HG03066 (cell line): ENCODE data around the gene SRRM1.
"Not testable (repeated sequence)": the region's sequence is repeated elsewhere in the genome, so short reads cannot be mapped to it uniquely, and the experiment has no call there.

Experiments used
- ATAC-seq: cut with Tn5 transposase; IDR thresholded peaks from one replicate; pipeline ENCODE4 v1.9.1; 2021; ENCODE audit warnings: low read depth; ENCODE audit not compliant: unreplicated experiment

SRRM1 gene

DNA sequence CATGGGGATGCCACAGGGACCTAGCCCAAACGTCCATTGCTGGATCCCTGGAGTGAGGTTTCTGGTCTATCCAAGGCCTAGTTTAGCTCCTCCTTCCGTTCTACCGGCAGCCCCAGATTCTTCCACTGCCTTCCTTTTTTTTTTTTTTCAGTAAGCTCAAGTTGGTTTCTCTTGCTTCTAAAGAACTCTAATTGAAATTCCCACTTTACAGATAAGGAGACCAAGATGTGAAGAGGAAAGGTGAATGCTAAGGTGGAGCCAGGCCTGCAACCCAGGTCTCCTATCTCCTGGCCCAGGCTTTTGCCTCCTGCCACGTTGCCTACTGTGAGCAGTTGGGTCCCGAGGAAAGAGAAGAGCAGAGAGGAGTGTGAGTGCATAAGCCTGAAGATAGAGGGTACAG lies 70.6 kb downstream of the SRRM1 start:
- no peak for ATAC-seq

DNA sequence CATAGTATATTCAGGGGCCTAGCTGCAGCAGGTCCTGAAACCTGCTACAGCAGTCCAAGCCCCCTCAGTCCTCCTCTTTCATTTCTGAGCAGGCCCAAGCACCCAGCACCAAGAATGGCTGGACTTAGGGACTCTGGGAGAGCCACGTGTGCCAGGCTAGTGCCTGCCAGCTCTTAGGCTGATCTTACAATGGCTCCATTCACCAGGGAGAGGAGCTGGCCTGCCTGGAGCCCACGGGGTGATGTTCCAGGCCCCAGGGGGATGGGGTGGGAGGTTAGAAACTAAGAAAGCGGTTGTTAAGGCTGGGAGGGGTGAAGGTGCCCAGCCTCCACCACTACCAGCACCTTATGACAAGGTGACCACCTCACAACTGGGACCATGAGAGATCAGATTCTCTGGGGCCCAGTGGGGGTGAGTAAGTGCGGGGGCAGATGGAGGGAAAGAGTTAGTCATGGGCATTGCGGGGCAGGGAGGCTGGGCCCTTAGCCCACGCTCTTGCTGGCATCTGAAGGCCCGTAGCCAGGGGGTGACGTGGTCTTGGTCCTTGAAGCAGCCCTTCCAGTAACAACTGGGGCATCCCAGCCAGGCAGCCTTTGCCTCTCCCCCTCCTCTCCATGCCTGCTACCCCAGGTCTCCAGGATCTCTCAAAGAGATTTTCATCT lies 71.9 kb downstream of the SRRM1 start:
- no peak for ATAC-seq

DNA sequence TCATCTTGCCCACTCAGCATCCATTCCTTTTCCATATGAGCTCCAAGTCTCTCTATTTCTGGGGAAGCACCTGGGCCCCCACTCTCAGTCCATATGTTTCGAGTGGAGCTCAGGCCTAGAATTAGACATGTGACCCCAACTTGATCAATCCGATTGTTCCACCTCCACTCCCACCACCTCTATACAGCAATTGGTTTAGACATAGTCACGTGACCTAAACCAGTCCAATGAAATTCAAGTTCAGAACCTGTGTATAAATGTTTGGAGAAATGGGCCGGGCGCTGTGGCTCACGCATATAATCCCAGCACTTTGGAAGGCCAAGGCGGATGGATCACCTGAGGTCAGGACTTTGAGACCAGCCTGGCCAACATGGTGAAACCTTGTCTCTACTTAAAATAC lies 72.6 kb downstream of the SRRM1 start:
- no peak for ATAC-seq

DNA sequence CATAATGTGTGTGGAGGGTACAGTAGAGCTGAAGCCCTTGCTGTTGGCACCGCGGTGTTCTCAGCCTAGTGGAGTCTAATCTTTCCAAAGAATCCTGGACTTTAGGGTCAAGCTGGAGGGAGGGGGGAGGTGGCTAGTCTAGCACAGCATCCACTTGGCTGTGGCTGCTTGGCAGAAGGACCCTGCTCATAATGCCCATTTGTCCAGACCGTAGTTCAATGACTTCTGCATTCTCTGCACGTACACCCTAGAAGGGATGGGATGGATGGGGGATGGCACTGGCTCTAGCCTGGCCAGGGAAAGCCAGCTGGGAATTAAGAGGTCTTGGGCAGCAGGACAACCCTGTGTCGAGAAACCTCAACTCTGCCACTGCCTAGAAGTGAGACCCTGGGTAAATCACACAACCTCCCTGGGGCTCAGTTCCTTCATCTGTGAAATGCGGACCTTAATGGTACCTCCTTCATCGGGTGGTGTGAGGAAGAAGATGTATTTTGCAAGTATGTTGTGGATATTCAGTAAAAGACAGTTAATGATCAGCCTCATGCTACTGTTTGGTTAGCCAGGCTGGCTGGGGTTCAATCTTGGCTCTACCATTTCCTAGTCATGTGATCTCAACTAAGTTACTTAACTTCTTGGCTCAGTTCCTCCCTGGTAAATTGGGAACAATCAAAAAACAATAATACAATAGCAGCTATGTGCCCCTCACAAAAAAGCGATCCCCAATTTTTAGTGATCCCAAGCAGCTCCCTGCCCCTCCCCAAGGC lies 75.0 kb downstream of the SRRM1 start:
- ATAC-seq: no peak

DNA sequence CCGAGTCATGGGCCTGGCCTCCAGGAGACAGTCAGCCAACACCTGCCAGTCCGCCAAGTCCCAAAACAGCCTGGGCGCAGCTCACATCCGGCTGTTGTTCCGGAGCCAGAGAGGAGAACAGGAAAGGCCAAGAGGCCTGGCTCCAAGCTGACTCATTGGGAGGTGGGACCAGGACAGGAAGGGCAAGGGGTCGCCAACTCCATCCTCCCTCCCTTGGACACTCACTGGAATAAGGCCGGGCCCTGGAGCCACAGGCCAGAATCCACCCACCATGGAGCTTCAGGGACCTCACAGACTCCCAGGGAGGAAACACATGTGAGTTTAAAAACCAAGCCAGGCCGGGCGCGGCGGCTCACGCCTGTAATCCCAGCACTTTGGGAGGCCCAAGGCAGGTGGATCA lies 77.0 kb downstream of the SRRM1 start:
- no peak for ATAC-seq

DNA sequence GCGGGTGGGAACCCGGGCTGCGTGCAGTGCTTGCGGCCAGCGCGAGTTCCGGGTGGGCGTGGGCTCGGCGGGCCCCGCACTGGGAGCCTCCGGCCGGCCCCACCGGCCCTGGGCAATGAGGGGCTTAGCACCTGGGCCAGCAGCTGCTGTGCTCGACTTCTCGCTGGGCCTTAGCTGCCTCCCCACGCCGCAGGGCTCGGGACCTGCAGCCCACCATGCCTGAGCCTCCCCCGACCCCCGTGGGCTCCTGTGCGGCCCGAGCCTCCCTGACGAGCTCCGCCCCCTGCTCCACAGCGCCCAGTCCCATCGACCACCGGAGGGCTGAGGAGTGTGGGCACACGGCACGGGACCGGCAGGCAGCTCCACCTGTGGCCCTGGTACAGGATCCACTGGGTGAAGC lies 78.4 kb downstream of the SRRM1 start:
- no peak for ATAC-seq

DNA sequence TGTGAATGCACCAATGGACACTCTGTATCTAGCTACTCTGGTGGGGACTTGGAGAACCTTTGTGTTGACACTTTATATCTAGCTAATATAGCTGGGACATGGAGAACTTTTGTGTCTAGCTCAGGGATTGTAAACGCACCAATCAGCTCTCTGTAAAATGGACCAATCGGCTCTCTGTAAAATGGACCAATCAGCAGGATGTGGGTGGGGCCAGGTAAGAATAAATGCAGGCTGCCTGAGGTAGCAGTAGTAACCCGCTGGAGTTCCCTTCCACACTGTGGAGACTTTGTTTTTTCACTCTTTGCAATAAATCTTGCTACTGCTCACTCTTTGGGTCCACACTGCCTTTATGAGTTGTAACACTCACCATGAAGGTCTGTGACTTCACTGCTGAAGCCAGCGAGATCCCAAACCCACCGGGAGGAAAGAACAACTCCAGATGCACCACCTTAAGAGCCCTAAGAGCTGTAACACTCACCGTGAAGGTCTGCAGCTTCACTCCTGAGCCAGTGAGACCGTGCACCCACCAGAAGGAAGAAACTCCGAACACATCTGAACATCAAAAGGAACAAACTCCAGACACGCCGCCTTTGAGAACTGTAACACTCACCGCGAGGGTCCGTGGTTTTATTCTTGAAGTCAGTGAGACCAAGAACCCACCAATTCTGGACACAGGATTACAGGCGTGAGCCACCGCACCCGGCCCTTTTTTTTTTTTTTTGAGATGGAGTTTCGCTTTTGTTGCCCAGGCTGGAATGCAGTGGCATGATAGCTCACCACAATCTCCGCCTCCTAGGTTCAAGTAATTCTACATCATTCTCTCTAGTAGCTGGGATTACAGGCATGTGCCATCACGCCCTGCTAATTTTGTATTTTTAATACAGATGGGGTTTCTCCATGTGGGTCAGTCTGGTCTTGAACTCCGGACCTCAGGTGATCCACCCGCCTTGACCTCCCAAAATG lies 79.3 kb downstream of the SRRM1 start:
- not testable (repeated sequence) for ATAC-seq
